Stimulated activated CD8-positive, alpha-beta memory T cell treated with anti-CD3 and anti-CD28 coated beads, Interleukin-12 subunit alpha, Interleukin-12 subunit beta, amount 100 ng/mL, for 24 hours (primary cell): ENCODE results near the gene SNX25.
"Not testable (repeated sequence)": the region's sequence is repeated elsewhere in the genome, so short reads cannot be mapped to it uniquely, and the experiment has no call there.

Source experiments
- DNase-seq: peaks from one replicate; pipeline ENCODE4 v3.0.0-alpha.2; 2020; ENCODE audit errors: extremely low read depth

Gene SNX25

GRCh38 chr4:185232370-185232769 lies 23.0 kb downstream of the SNX25 start:
- DNase-seq: no peak

GRCh38 chr4:185235119-185235842 lies 25.9 kb downstream of the SNX25 start:
- DNase-seq: no peak

- no peak for DNase-seq
These were observed 26.6 kb downstream of the SNX25 start for GRCh38 chr4:185235843-185236503.

GRCh38 chr4:185237175-185237574 lies 27.8 kb downstream of the SNX25 start:
- no peak for DNase-seq

- DNase-seq: no peak
These were observed 28.9 kb downstream of the SNX25 start for GRCh38 chr4:185238215-185238681.

- no peak for DNase-seq
These were observed 29.4 kb downstream of the SNX25 start for GRCh38 chr4:185238750-185239149.

- not testable (repeated sequence) for DNase-seq
These were observed 31.1 kb downstream of the SNX25 start for GRCh38 chr4:185240486-185240885.

GRCh38 chr4:185242749-185243533 lies 33.5 kb downstream of the SNX25 start:
- DNase-seq: no peak

GRCh38 chr4:185243879-185244278 lies 34.5 kb downstream of the SNX25 start:
- DNase-seq: no peak

GRCh38 chr4:185244763-185245162 lies 35.4 kb downstream of the SNX25 start:
- DNase-seq: no peak

- no peak for DNase-seq
These were observed 37.1 kb downstream of the SNX25 start for GRCh38 chr4:185246453-185246852.

GRCh38 chr4:185247151-185247550 lies 37.8 kb downstream of the SNX25 start:
- DNase-seq: no peak

- no peak for DNase-seq
These were observed 39.1 kb downstream of the SNX25 start for GRCh38 chr4:185248393-185249039.

- no peak for DNase-seq
These were observed 39.7 kb downstream of the SNX25 start for GRCh38 chr4:185249105-185249504.

GRCh38 chr4:185254434-185254833 lies 45.0 kb downstream of the SNX25 start:
- DNase-seq: no peak

GRCh38 chr4:185255868-185256267 lies 46.5 kb downstream of the SNX25 start:
- DNase-seq: no peak

GRCh38 chr4:185256446-185256845 lies 47.0 kb downstream of the SNX25 start:
- no peak for DNase-seq

- no peak for DNase-seq
These were observed 47.7 kb downstream of the SNX25 start for GRCh38 chr4:185257086-185257485.

- DNase-seq: no peak
These were observed 48.3 kb downstream of the SNX25 start for GRCh38 chr4:185257694-185258093.

GRCh38 chr4:185258741-185259140 lies 49.3 kb downstream of the SNX25 start:
- DNase-seq: not testable (repeated sequence)

- no peak for DNase-seq
These were observed 50.3 kb downstream of the SNX25 start for GRCh38 chr4:185259719-185260118.

- no peak for DNase-seq
These were observed 52.5 kb downstream of the SNX25 start for GRCh38 chr4:185261946-185262345.
